IPS-18c (cell line): ENCODE measurements around the gene BMP2K.

Experiments used
- H3K4me3 ChIP-seq: 2 replicates; pipeline ENCODE4 v1.7.0; 2013; ENCODE audit warnings: low read depth, mild to moderate bottlenecking, low read length, moderate library complexity; ENCODE audit not compliant: insufficient read depth
- H3K9me3 ChIP-seq: one replicate; pipeline ENCODE4 v1.6.1; 2013; ENCODE audit warnings: mild to moderate bottlenecking, low read length, moderate library complexity; ENCODE audit not compliant: control insufficient read depth, insufficient read depth

Gene BMP2K

GRCh38 chr4:78776079-78776728, at the start of gene BMP2K:
Gene BMP2K, plus strand, starts transcription at chr4:78776350. Its CDS starts 194 bp downstream, at chr4:78776544.
- no peaks in the 10 kb centered on the region for H3K9me3 ChIP-seq
- H3K4me3 ChIP-seq, result peak within 1 kb of the TSS; percentile 85

GRCh38 chr4:78726546-78726945, 49.6 kb upstream of the BMP2K start:
- H3K4me3 ChIP-seq, result no peak overlapping the region
- H3K9me3 ChIP-seq, result no peaks in the 10 kb centered on the region

GRCh38 chr4:78732332-78733104, 43.6 kb upstream of the BMP2K start:
- no peak overlapping the region for H3K4me3 ChIP-seq
- H3K9me3 ChIP-seq, result no peaks in the 10 kb centered on the region

- Histone ChIP-seq H3K4me3 (no peak overlapping the region), H3K9me3 (no peaks in the 10 kb centered on the region)
Measured at GRCh38 chr4:78734441-78735162, 41.5 kb upstream of the BMP2K start.

GRCh38 chr4:78735697-78736096, 40.5 kb upstream of the BMP2K start:
- Histone ChIP-seq H3K4me3 (no peak overlapping the region), H3K9me3 (no peaks in the 10 kb centered on the region)

- H3K4me3 ChIP-seq, result no peak overlapping the region
- H3K9me3 ChIP-seq, result no peaks in the 10 kb centered on the region
Measured at GRCh38 chr4:78737035-78737434, 39.1 kb upstream of the BMP2K start.

GRCh38 chr4:78737973-78738372, 38.2 kb upstream of the BMP2K start:
- H3K4me3 ChIP-seq, result no peak overlapping the region
- no peaks in the 10 kb centered on the region for H3K9me3 ChIP-seq

GRCh38 chr4:78742300-78742699, 33.9 kb upstream of the BMP2K start:
- H3K4me3 ChIP-seq, result no peak overlapping the region
- H3K9me3 ChIP-seq, result no peaks in the 10 kb centered on the region

GRCh38 chr4:78747475-78747922, 28.7 kb upstream of the BMP2K start:
- Histone ChIP-seq H3K4me3 (no peak overlapping the region), H3K9me3 (no peaks in the 10 kb centered on the region)

GRCh38 chr4:78748381-78748780, 27.8 kb upstream of the BMP2K start:
- Histone ChIP-seq H3K9me3 (no peaks in the 10 kb centered on the region), H3K4me3 (no peak overlapping the region)

GRCh38 chr4:78749258-78749971, 26.7 kb upstream of the BMP2K start:
- no peak overlapping the region for H3K4me3 ChIP-seq
- no peaks in the 10 kb centered on the region for H3K9me3 ChIP-seq

- Histone ChIP-seq H3K9me3 (no peaks in the 10 kb centered on the region), H3K4me3 (no peak overlapping the region)
Measured at GRCh38 chr4:78749972-78750727, 26.0 kb upstream of the BMP2K start.

GRCh38 chr4:78753091-78753490, 23.1 kb upstream of the BMP2K start:
- Histone ChIP-seq H3K4me3 (no peak overlapping the region), H3K9me3 (no peaks in the 10 kb centered on the region)

- Histone ChIP-seq H3K4me3 (no peak overlapping the region), H3K9me3 (no peaks in the 10 kb centered on the region)
Measured at GRCh38 chr4:78754872-78755271, 21.3 kb upstream of the BMP2K start.

GRCh38 chr4:78756137-78756536, 20.0 kb upstream of the BMP2K start:
- H3K9me3 ChIP-seq, result no peaks in the 10 kb centered on the region
- H3K4me3 ChIP-seq, result no peak overlapping the region

GRCh38 chr4:78756776-78757175, 19.4 kb upstream of the BMP2K start:
- H3K9me3 ChIP-seq, result no peaks in the 10 kb centered on the region
- H3K4me3 ChIP-seq, result no peak overlapping the region

- H3K9me3 ChIP-seq, result no peaks in the 10 kb centered on the region
Measured at GRCh38 chr4:78757574-78757973, 18.6 kb upstream of the BMP2K start.

More at GRCh38 chr4:78757574-78757973, 18.6 kb upstream of the BMP2K start:
- H3K4me3 ChIP-seq, result no peak overlapping the region
